CD4-positive, alpha-beta T cell (primary cell): ENCODE results near the gene OR56A1. TPM values are rescaled to one million over a fixed set of nuclear protein-coding genes. Genes with fewer than 3 reads are reported as not detected.

Source experiments
- ATAC-seq: fragments of 200-7000 bp; cut with Tn5 transposase; one replicate; pipeline ENCODE4 v1.10.0; 2022; ENCODE audit warnings: mild to moderate bottlenecking; ENCODE audit not compliant: poor library complexity
- CTCF ChIA-PET: fragments of 350-600 bp; sonication (Branson Sonifier 250); formaldehyde crosslinking; loops from one replicate; lab custom pipeline; 2021; ENCODE audit warnings: antibody characterized with exemption, inconsistent platforms; lab: Charles Lee
- POLR2A ChIA-PET: fragments of 350-600 bp; sonication (Branson Sonifier 250); formaldehyde crosslinking; loops from one replicate; lab custom pipeline; 2021; ENCODE audit warnings: antibody characterized with exemption, inconsistent platforms; lab: Charles Lee
- DNase-seq, 14 experiments: peaks; one replicate each; pipeline ENCODE4 v3.0.0-alpha.2; 2013 to 2020; ENCODE audit warnings: mixed read lengths in 2 of 14
- H3K27ac ChIP-seq, 2 donors: one replicate each; pipeline versions ENCODE4 v1.5.1 to v1.7.0; 2013; ENCODE audit warnings: low read length in 2 of 2, low read depth in 1 of 2, mild to moderate bottlenecking in 1 of 2
- H3K27me3 ChIP-seq, 2 experiments: 1 replicate in 1 of 2; 2 replicates in 1 of 2; pipeline versions ENCODE4 v1.6.1 to v1.7.0; 2013; ENCODE audit warnings: low read length in 2 of 2, control low read depth in 1 of 2, mild to moderate bottlenecking in 1 of 2, moderate library complexity in 1 of 2; ENCODE audit not compliant: insufficient read depth in 2 of 2, control insufficient read depth in 1 of 2
- H3K36me3 ChIP-seq: one replicate; pipeline ENCODE4 v1.6.1; 2013; ENCODE audit warnings: low read length, control low read depth; ENCODE audit not compliant: insufficient read depth
- H3K4me1 ChIP-seq: one replicate; pipeline ENCODE4 v1.6.1; 2013; ENCODE audit warnings: low read length, control low read depth; ENCODE audit not compliant: insufficient read depth
- H3K4me3 ChIP-seq: one replicate; pipeline ENCODE4 v1.5.1; 2013; ENCODE audit warnings: mild to moderate bottlenecking, low read length, moderate library complexity
- H3K9me3 ChIP-seq, 2 experiments: 1 replicate in 1 of 2; 2 replicates in 1 of 2; pipeline versions ENCODE4 v1.6.1 to v1.7.0; 2013; ENCODE audit warnings: low read length in 2 of 2, mild to moderate bottlenecking in 2 of 2, control low read depth in 1 of 2, moderate library complexity in 1 of 2; ENCODE audit not compliant: control insufficient read depth in 1 of 2, insufficient read depth in 1 of 2
- H3K27ac Mint-ChIP-seq: one replicate; pipeline ENCODE4 v1.8.0; 2020; ENCODE audit warnings: mixed read lengths
- H3K27me3 Mint-ChIP-seq: one replicate; pipeline ENCODE4 v1.8.0; 2021; ENCODE audit warnings: mixed read lengths
- H3K36me3 Mint-ChIP-seq: one replicate; pipeline ENCODE4 v1.8.0; 2021; ENCODE audit warnings: low read depth, mixed read lengths
- H3K4me1 Mint-ChIP-seq: one replicate; pipeline ENCODE4 v1.8.0; 2021; ENCODE audit warnings: low read depth, mixed read lengths
- H3K4me3 Mint-ChIP-seq: one replicate; pipeline ENCODE4 v1.8.0; 2020; ENCODE audit warnings: mild to moderate bottlenecking, mixed read lengths
- H3K9me3 Mint-ChIP-seq: one replicate; pipeline ENCODE4 v1.8.0; 2020; ENCODE audit warnings: mixed read lengths
- intact Hi-C, 2 experiments: fragments of 100-400 bp; cut with DNase I in 1 of 2; cut with micrococcal nuclease in 1 of 2; formaldehyde crosslinking; loops; one replicate each; pipeline versions ENCODE4 v1.15.1 to v1.9.0; 2023 to 2025; cut with DNase I, micrococcal nuclease
- total RNA-seq, 174 experiments: library from RNA in 2 of 174; stranded (reverse) in 2 of 174; gene quantifications; one replicate each; pipeline ENCODE4 v1.2.3 and lab custom pipeline; 2021 to 2026
- TF ChIP-seq, protein P1 (sequence below): fragments of 200-600 bp; IDR thresholded peaks from one replicate; pipeline ENCODE4 v1.8.0; 2022; ENCODE audit warnings: antibody characterized with exemption, mild to moderate bottlenecking

OR56A1 gene
- total RNA-seq, 2 experiments from 2014 or later, result not detected

DNA sequence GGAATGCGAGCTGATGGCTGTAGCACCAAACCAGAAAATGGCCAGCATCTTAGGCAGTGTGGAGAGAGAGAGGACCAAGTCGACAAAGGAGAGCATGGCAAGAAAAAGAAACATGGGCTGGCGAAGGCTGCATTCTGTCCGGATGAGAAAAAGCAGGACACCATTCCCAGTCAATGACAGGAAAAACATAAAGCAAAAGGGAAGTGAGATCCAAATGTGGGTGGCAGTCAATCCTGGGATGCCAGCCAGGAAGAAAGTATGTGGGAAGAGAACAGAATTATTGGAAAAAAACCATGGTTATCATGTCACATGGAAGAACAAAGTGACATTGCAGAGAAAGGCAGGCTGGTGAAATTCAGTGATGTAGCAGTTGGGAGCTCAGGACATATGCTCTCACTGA, 36.9 kb upstream of the OR56A1 start:
- ATAC-seq, result no peak
- ChIA-PET POLR2A (no interaction called here), CTCF (no interaction called here)
- Histone ChIP-seq H3K9me3 (no peaks in the 10 kb centered on the region), H3K36me3 (no peaks in the 10 kb centered on the region), H3K4me1 (no peaks in the 10 kb centered on the region), H3K27me3 (no peaks in the 10 kb centered on the region), H3K27ac (no peak overlapping the region), H3K4me3 (no peak overlapping the region)
- DNase-seq, result no peak
- H3K36me3 Mint-ChIP-seq, result no peaks in the 10 kb centered on the region
- peaks cover 12% of the 10 kb centered on the region for H3K27me3 Mint-ChIP-seq
- intact Hi-C loops, result no loop called here
- H3K4me3 Mint-ChIP-seq, result no peak overlapping the region
- no peaks in the 10 kb centered on the region for H3K4me1 Mint-ChIP-seq
- H3K27ac Mint-ChIP-seq, result no peak overlapping the region
- TF ChIP-seq, protein P1, sequence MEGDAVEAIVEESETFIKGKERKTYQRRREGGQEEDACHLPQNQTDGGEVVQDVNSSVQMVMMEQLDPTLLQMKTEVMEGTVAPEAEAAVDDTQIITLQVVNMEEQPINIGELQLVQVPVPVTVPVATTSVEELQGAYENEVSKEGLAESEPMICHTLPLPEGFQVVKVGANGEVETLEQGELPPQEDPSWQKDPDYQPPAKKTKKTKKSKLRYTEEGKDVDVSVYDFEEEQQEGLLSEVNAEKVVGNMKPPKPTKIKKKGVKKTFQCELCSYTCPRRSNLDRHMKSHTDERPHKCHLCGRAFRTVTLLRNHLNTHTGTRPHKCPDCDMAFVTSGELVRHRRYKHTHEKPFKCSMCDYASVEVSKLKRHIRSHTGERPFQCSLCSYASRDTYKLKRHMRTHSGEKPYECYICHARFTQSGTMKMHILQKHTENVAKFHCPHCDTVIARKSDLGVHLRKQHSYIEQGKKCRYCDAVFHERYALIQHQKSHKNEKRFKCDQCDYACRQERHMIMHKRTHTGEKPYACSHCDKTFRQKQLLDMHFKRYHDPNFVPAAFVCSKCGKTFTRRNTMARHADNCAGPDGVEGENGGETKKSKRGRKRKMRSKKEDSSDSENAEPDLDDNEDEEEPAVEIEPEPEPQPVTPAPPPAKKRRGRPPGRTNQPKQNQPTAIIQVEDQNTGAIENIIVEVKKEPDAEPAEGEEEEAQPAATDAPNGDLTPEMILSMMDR, result no peak
- no peaks in the 10 kb centered on the region for H3K9me3 Mint-ChIP-seq

DNA sequence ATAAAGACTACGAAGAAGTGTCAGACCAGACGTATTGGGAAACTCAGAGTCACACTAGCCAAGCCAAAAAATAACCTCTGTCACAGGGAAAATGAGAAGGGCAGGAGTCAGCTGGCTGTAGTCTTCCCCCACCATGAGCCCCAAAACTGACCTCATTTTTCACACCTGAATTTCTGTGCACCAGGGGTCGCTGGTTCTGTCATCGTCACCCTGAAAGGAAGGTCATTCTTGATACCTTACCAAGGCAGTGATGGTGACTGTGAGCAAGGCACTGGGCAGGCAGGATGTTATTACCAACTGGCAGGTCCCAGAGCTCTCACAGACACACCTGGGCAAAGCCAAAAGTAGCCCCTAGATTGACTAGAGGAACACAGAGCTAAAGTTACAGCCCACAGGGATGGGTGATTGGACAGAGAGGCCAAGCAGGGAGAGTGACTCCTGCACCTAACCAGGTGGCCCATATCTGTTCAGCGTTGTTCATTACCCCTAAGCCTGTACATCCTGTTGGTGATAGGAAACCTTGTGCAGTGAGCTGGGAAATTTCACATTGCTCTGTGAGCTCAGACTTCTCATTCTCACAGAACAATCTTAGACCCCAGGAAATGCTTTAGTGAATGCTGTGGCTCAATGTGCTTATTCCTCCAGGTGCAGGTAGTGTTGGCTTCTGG, 32.3 kb upstream of the OR56A1 start:
- H3K27ac Mint-ChIP-seq, result no peak overlapping the region

DNA sequence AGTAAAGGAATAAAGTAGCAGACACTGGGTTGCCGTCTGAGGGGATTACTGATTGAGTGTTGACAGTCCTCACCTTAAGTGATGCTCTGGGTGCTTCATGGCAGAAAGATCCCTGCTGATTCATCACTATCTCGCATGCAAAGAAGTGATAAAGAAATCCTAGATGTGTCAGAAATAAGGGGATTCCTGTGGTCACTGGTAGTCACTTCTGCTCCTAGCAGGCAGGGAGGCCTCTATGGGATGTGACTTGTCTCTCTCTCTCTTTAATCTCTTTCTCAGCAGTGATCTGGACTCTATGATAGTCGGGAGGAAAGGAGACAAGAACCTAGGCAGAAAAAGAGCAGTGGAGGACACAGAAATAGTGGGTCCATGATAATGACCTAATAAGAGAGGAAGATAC, 30.9 kb upstream of the OR56A1 start:
- Mint-ChIP-seq H3K36me3 (no peaks in the 10 kb centered on the region), H3K9me3 (no peaks in the 10 kb centered on the region), H3K4me3 (no peak overlapping the region), H3K27me3 (peaks cover 40% of the 10 kb centered on the region), H3K4me1 (no peaks in the 10 kb centered on the region), H3K27ac (no peak overlapping the region)
- TF ChIP-seq, protein P1, result no peak
- ATAC-seq, result no peak
- ChIA-PET POLR2A (no interaction called here), CTCF (no interaction called here)
- Histone ChIP-seq H3K4me3 (no peak overlapping the region), H3K4me1 (no peaks in the 10 kb centered on the region), H3K27me3 (peaks cover 0 to 9% of the 10 kb centered on the region in 2 experiments), H3K9me3 (no peaks in the 10 kb centered on the region), H3K27ac (no peak overlapping the region), H3K36me3 (no peaks in the 10 kb centered on the region)
- DNase-seq, result no peak
- intact Hi-C loops, result no loop called here

More for the DNA sequence above, 32.3 kb upstream of the OR56A1 start:
- Histone ChIP-seq H3K27me3 (peaks cover 0 to 9% of the 10 kb centered on the region in 2 experiments), H3K4me1 (no peaks in the 10 kb centered on the region), H3K9me3 (no peaks in the 10 kb centered on the region), H3K4me3 (no peak overlapping the region), H3K36me3 (no peaks in the 10 kb centered on the region), H3K27ac (no peak overlapping the region)
- DNase-seq (no peak), ATAC-seq (no peak)
- intact Hi-C loops, result no loop called here
- Mint-ChIP-seq H3K4me1 (no peaks in the 10 kb centered on the region), H3K27me3 (peaks cover 32% of the 10 kb centered on the region), H3K4me3 (no peak overlapping the region), H3K9me3 (no peaks in the 10 kb centered on the region), H3K36me3 (no peaks in the 10 kb centered on the region)
- ChIA-PET CTCF (no interaction called here), POLR2A (no interaction called here)
- TF ChIP-seq, protein P1, result no peak
